Lung (tissue), 12 donors: ENCODE measurements around the gene CFAP58. TPM values are rescaled to one million over a fixed set of nuclear protein-coding genes. Genes with fewer than 3 reads are reported as not detected.
A peak's percentile ranks its signal among the peaks of the same experiment; 100 is the strongest.

ENCODE experiments used
- ATAC-seq: fragments of 200-7000 bp; cut with Tn5 transposase; one replicate; pipeline ENCODE4 v1.9.1; 2020; ENCODE audit warnings: moderate number of reproducible peaks; ENCODE audit not compliant: insufficient read depth, low FRiP score
- DNase-seq, 3 donors: peaks; one replicate each; pipeline ENCODE4 v3.0.0-alpha.2; 2013 to 2017
- H3K27ac ChIP-seq, 2 donors: one replicate each; pipeline ENCODE4 v1.5.1; 2013; ENCODE audit warnings: mild to moderate bottlenecking in 2 of 2, moderate library complexity in 2 of 2, control low read depth in 1 of 2, inconsistent platforms in 1 of 2, low read depth in 1 of 2, low read length in 1 of 2
- H3K27me3 ChIP-seq, 3 donors: one replicate each; pipeline ENCODE4 v1.5.1; 2013; ENCODE audit warnings: low read length in 2 of 3; ENCODE audit not compliant: control insufficient read depth in 3 of 3, insufficient read depth in 3 of 3
- H3K36me3 ChIP-seq, 4 donors: one replicate each; pipeline ENCODE4 v1.5.1; 2013; ENCODE audit warnings: low read length in 4 of 4, mild to moderate bottlenecking in 1 of 4, moderate library complexity in 1 of 4; ENCODE audit not compliant: control insufficient read depth in 4 of 4, insufficient read depth in 4 of 4
- H3K4me1 ChIP-seq, 5 donors: one replicate each; pipeline ENCODE4 v1.5.1; 2013; ENCODE audit warnings: low read length in 5 of 5, mild to moderate bottlenecking in 2 of 5, moderate library complexity in 1 of 5; ENCODE audit not compliant: control insufficient read depth in 5 of 5, insufficient read depth in 5 of 5
- H3K4me3 ChIP-seq: one replicate; pipeline ENCODE4 v1.5.1; 2013; ENCODE audit warnings: mild to moderate bottlenecking, control low read depth, moderate library complexity
- H3K9ac ChIP-seq, 2 donors: one replicate each; pipeline ENCODE4 v1.5.1; 2013; ENCODE audit warnings: low read length in 2 of 2, control low read depth in 1 of 2; ENCODE audit not compliant: insufficient read depth in 1 of 2
- H3K9me3 ChIP-seq, 4 donors: one replicate each; pipeline ENCODE4 v1.5.1; 2013; ENCODE audit warnings: low read length in 3 of 4, mild to moderate bottlenecking in 1 of 4, moderate library complexity in 1 of 4; ENCODE audit not compliant: control insufficient read depth in 4 of 4, insufficient read depth in 3 of 4
- CTCF ChIP-seq: IDR thresholded peaks from 2 replicates; pipeline ENCODE4 v1.5.1; 2012; ENCODE audit warnings: mild to moderate bottlenecking; ENCODE audit errors: control extremely low read depth, extremely low read depth
- WGBS, 2 donors: extraction: QIAGEN DNeasy Blood & Tissue Kit; methylation state at CpG; one replicate each; pipeline ENCODE4 v1.1.7; 2013; 5-methylcytosine and 5-hydroxymethylcytosine counted together
- polyA plus RNA-seq, 2 donors: library from polyadenylated mRNA; stranded (reverse); fragments of 200-250 nt; gene quantifications; one replicate each; pipeline ENCODE4 v1.2.1, GENCODE V29; 2013
- total RNA-seq, 2 donors: library from RNA; depleted of rRNA in 1 of 2; stranded (reverse); fragments of >200 nt in 1 of 2; gene quantifications; one replicate each; pipeline ENCODE4 v1.2.1, GENCODE V29; 2014 to 2021
- donor health status: control.
- donor health status: control.
- donor health status: Bipolar disorder and iron deficiency.
- donor health status: healthy.
- donor health status: DM: yes; HTN: yes; CAD: no.

Gene CFAP58
- total and polyA plus RNA-seq, 4 donors, result 1.4 to 5.4 (median 3.6) TPM

- DNase-seq (peak in 2 of 3 donors; percentile 36 to 53), ATAC-seq (peak; percentile 24)
- Histone ChIP-seq H3K36me3 (peaks cover 0 to 7% (median 0%) of the 10 kb centered on the region in 4 donors), H3K9ac (no peak overlapping the region), H3K4me3 (no peak overlapping the region), H3K27ac (peak overlapping the region; percentile 83 to 94), H3K27me3 (no peaks in the 10 kb centered on the region), H3K4me1 (peaks cover 38 to 85% (median 61%) of the 10 kb centered on the region in 5 donors), H3K9me3 (no peaks in the 10 kb centered on the region)
- TF ChIP-seq CTCF, result no peak
- 23 to 28% methylated on average over 28 of the region's 28 CpGs for WGBS, 2 donors
Observed at GRCh38 chr10:104325436-104326435, 27.9 kb upstream of the CFAP58 start.

GRCh38 chr10:104326991-104327610, 26.5 kb upstream of the CFAP58 start:
- no peak for DNase-seq
- Histone ChIP-seq H3K9ac (no peak overlapping the region), H3K36me3 (peaks cover 0 to 7% (median 0%) of the 10 kb centered on the region in 4 donors), H3K27ac (peak overlapping the region; percentile 83 to 94), H3K4me1 (peaks cover 47 to 80% (median 69%) of the 10 kb centered on the region in 5 donors), H3K27me3 (no peaks in the 10 kb centered on the region), H3K4me3 (no peak overlapping the region), H3K9me3 (no peaks in the 10 kb centered on the region)
- 92 to 94% methylated on average over 9 of the region's 9 CpGs for WGBS, 2 donors
- ATAC-seq, result no peak
- TF ChIP-seq CTCF, result no peak

- no peak for TF ChIP-seq CTCF
- Histone ChIP-seq H3K27ac (peak overlapping the region; percentile 83 to 94), H3K9me3 (no peaks in the 10 kb centered on the region), H3K4me3 (no peak overlapping the region), H3K27me3 (no peaks in the 10 kb centered on the region), H3K4me1 (peaks cover 47 to 79% (median 77%) of the 10 kb centered on the region in 5 donors), H3K36me3 (peaks cover 0 to 7% (median 0%) of the 10 kb centered on the region in 4 donors), H3K9ac (peak overlapping the region; percentile 41 to 69)
- DNase-seq (peak; percentile 69 to 86 (median 85)), ATAC-seq (no peak)
- WGBS, 2 donors, result 20 to 35% methylated on average over 20 of the region's 20 CpGs
Observed at GRCh38 chr10:104327745-104328645, 25.6 kb upstream of the CFAP58 start.
